ENCODE measurements around the gene PEX11B. TPM values are rescaled to one million over a fixed set of nuclear protein-coding genes. Genes with fewer than 3 reads are reported as not detected.

Gene PEX11B
- total and polyA plus RNA-seq, 2 of the 4 experiments (the other 2 are of a cell fraction), result 15.4 to 24.3 TPM

DNA sequence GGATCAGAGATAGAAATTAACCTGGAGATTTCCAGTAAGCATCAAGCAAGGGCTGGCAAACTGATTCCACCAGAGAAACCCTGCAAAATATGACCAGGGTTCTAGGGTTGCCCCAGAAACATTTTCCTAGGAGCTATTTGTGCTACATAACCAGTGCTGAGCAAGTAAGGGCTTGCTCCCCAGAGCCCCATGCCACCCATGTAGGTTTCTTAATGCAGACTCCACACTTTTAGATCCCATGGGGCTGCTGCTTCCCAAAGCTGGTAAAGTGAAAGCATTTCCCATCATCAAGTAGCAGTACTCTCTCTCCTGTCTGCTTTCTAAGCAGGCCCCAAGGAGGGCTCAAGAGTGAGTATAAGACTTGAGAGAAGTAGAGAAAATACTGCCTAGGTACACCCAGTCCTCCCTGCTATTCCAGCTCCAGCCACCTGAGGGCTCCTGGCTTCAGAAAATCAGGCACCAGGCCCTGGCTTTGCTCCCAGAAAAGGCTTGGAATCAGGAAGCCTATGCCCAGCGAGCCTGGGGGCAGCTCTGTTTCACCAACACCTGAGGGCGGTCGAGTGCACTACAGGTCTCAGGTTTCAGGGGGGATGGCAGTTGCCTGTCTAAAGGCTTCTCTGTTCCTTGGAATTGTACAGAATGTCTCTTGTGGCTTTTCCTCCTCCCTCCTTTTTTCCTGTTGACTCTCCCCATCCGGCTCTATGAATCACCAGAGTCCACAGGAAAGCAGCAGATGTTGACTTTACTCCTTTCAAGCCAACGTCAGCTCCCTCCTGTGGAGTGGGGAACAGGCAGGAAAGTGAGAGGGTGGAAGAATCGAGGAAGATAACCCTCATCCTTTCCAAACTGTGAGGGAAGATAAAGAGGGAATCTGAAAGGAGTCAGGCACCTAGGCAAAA lies 26.7 kb downstream of the PEX11B start (continued):
- TF ChIP-seq BHLHE40 (IDR thresholded peaks at IDR 0.05; ENCODE audit: low read depth, low read length), result no peak
- peak; percentile 82; the same call in 1 of the 2 replicates for TF ChIP-seq MAZ (IDR thresholded peaks at IDR 0.05; ENCODE audit: borderline replicate concordance, low read depth, low read length)
- TF ChIP-seq RAD21 (IDR thresholded peaks at IDR 0.05; ENCODE audit: low read length), result peak; percentile 93
- TF ChIP-seq NFE2L2 (IDR thresholded peaks at IDR 0.05; ENCODE audit: low read depth, low read length), result no peak

DNA sequence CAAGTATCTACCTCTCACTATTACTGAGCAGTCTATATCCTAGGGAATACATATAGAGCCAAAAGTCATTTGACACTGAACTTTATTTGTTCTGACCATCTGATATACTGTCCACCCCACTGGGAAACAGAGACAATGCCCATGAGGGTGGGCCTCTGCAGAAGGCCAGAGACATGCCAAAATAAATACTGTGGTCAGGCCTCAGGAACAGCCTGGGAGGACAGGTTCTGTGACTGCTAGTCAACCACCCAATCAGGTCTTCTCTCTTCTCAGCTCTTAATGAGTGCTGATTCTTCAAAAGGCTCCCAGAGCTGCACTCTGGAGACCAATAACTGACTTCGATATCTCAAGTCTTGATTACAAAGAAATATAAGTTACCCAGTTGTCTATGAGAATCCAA lies 27.4 kb downstream of the PEX11B start:
- no peak overlapping the region for H3K9ac ChIP-seq (ENCODE audit: low read depth, low read length)
- peak overlapping the region; percentile 81; the same call in 2 of the 3 replicates for H2BK15ac ChIP-seq (ENCODE audit: low read depth, low read length)
- ATAC-seq (ENCODE audit: low read depth), result no peak
- no peak overlapping the region for H4K5ac ChIP-seq (ENCODE audit: low read depth, low read length)
- H2AK9ac ChIP-seq (replicated peaks; ENCODE audit: low read depth, low read length, poor library complexity), result peak overlapping the region; percentile 62
- in situ Hi-C loops (cut with MboI; ENCODE audit: low sequenced_read_pairs), result no loop called here
- H3K36me3 ChIP-seq (ENCODE audit: control insufficient read depth, insufficient read depth, low read length), result no peaks in the 10 kb centered on the region
- TF ChIP-seq, protein P1, sequence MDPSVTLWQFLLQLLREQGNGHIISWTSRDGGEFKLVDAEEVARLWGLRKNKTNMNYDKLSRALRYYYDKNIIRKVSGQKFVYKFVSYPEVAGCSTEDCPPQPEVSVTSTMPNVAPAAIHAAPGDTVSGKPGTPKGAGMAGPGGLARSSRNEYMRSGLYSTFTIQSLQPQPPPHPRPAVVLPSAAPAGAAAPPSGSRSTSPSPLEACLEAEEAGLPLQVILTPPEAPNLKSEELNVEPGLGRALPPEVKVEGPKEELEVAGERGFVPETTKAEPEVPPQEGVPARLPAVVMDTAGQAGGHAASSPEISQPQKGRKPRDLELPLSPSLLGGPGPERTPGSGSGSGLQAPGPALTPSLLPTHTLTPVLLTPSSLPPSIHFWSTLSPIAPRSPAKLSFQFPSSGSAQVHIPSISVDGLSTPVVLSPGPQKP (IDR thresholded peaks at IDR 0.05; ENCODE audit: borderline replicate concordance, low read depth, low read length), result no peak
- H2AFZ ChIP-seq (replicated peaks; ENCODE audit: low read length, poor library complexity), result peak overlapping the region; percentile 81
- peaks cover 15% of the 10 kb centered on the region for H3K9me1 ChIP-seq (ENCODE audit: insufficient read depth, low read length)
- no CpG with 5 or more reads among the region's 1 CpG for WGBS, 2 experiments (ENCODE audit: extremely low coverage in 2 of 2, insufficient read length in 1 of 2)
- no peak overlapping the region for H3K4me3 ChIP-seq (ENCODE audit: insufficient read depth, low read depth, low read length)
- peaks cover 0 to 4% of the 10 kb centered on the region in 2 experiments; a peak in 1 of 4 replicates for H3K79me1 ChIP-seq (ENCODE audit: low read depth in 1 of 2, low read length in 2 of 2)
- dilution Hi-C loops (cut with HindIII; ENCODE audit: low sequenced_read_pairs, unreplicated experiment), result no loop called here
- peak overlapping the region; percentile 81; the same call in 1 of the 2 replicates for H3K4ac ChIP-seq (ENCODE audit: low read depth, low read length)
- 0 out of 2 replicates have a peak overlapping the region, but pooled peaks have one; percentile 65 for H2AK5ac ChIP-seq (ENCODE audit: low read depth, low read length)
- peak overlapping the region; percentile 50 to 96 for H4K8ac ChIP-seq (ENCODE audit: low read depth in 2 of 2, low read length in 2 of 2)
- H3K27me3 ChIP-seq (ENCODE audit: control insufficient read depth, insufficient read depth, low read length), result no peaks in the 10 kb centered on the region
- H4K20me1 ChIP-seq (ENCODE audit: insufficient read depth, low read length), result no peaks in the 10 kb centered on the region
- H3K14ac ChIP-seq (replicated peaks; ENCODE audit: low read depth, low read length), result peak overlapping the region; percentile 87
- H3K56ac ChIP-seq (ENCODE audit: extremely low read depth, insufficient read depth, low read length), result 0 out of 2 replicates have a peak overlapping the region, but pooled peaks have one; percentile 77
- H4K91ac ChIP-seq (ENCODE audit: insufficient read depth, low read depth, low read length), result peak overlapping the region; percentile 43; the same call in 1 of the 2 replicates
- H3K4me1 ChIP-seq (ENCODE audit: control insufficient read depth, insufficient read depth, low read length), result peaks cover 12% of the 10 kb centered on the region
- H3K27ac ChIP-seq (ENCODE audit: insufficient read depth, low read length), result peak overlapping the region; percentile 4; the same call in 1 of the 2 replicates
- H3K9me3 ChIP-seq (ENCODE audit: control insufficient read depth, insufficient read depth, low read length), result no peaks in the 10 kb centered on the region
- no peak overlapping the region for H3K4me2 ChIP-seq (ENCODE audit: low read depth, low read length)
- H2BK120ac ChIP-seq (ENCODE audit: low read depth, low read length), result peak overlapping the region; percentile 96
- peak overlapping the region; percentile 88 for H2BK5ac ChIP-seq (ENCODE audit: low read depth, low read length, poor library complexity, severe bottlenecking)
- CTCF ChIA-PET, result interaction anchor here (0.6 to 2.5 kb wide), 24 partner anchors 8 to 145 kb away, joined by 3 to 24 read pairs (median 6); partner anchors contain the start of genes ANKRD34A, ITGA10, LIX1L and PEX11B
- POLR2A ChIA-PET (ENCODE audit: unreplicated experiment), result no interaction called here
- peak overlapping the region; percentile 93 for H2BK20ac ChIP-seq (ENCODE audit: low read depth, low read length)
- DNase-seq, result peak; percentile 17
- H3K23ac ChIP-seq (ENCODE audit: low read depth, low read length), result peak overlapping the region; percentile 68; the same call in 1 of the 2 replicates
- intact Hi-C loops (cut with micrococcal nuclease), result loop anchor here (10.0 kb wide), 1 partner anchor 64 kb away; the partner anchor contains the start of gene LIX1L
- no peak overlapping the region for H3K18ac ChIP-seq (ENCODE audit: low read depth, low read length)
- no TSS peak for BruUV-seq (replicated peaks)

All from IMR-90 (cell line).